Amniotic epithelial cell (primary cell): ENCODE results near the gene MFN1.
A peak's percentile ranks its signal among the peaks of the same experiment; 100 is the strongest.

Source experiments
- DNase-seq: peaks from one replicate; pipeline ENCODE4 v3.0.0-alpha.2; 2010; ENCODE audit warnings: low read depth

MFN1 gene

GRCh38 chr3:179430277-179430870 is 82.9 kb downstream of the MFN1 start:
- DNase-seq: no peak

- DNase-seq: peak; percentile 34
These were observed 84.5 kb downstream of the MFN1 start for GRCh38 chr3:179432021-179432420.

- DNase-seq: no peak
These were observed 84.9 kb downstream of the MFN1 start for GRCh38 chr3:179432451-179432850.

GRCh38 chr3:179436517-179436916 is 89.0 kb downstream of the MFN1 start:
- no peak for DNase-seq

- DNase-seq: no peak
These were observed 91.3 kb downstream of the MFN1 start for GRCh38 chr3:179438841-179439240.
